ENCODE measurements around the gene TRIM65.

DNA sequence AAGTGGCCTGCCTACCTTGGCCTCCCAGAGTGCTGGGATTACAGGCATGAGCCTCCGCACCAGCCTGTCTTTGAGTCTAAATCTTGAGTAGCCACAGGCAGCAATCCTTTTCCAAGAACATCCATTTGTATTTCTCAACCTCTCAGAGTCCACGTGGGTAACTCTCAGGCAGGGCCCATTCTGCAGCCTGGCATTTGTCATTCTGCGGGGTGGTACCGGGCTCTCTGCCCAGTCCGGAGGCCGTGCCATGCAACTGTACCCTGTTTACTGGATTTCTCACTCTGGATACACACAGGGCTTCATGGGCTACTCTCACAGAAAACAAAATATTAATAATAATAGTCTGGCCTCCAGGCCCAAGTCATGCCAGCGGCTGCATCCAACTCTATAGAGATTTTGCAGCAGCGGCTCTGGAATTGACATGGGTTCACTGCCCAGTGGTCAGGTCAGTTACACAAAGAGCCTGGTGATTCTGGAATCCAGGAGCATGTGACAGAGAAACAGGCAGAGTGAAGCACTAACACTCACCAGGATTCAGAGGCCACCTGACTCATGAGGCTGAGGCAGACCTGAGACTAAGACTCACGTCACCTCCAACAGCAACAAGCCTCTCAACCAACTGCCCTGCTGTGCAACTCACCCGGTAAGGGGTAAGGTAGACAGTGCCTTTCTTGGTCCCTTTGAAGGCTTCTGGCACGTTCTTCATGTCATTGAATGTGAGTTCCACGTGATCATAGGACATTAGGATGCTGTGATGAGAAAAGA, 45.6 kb downstream of the TRIM65 start:
- TF ChIP-seq, protein P1, sequence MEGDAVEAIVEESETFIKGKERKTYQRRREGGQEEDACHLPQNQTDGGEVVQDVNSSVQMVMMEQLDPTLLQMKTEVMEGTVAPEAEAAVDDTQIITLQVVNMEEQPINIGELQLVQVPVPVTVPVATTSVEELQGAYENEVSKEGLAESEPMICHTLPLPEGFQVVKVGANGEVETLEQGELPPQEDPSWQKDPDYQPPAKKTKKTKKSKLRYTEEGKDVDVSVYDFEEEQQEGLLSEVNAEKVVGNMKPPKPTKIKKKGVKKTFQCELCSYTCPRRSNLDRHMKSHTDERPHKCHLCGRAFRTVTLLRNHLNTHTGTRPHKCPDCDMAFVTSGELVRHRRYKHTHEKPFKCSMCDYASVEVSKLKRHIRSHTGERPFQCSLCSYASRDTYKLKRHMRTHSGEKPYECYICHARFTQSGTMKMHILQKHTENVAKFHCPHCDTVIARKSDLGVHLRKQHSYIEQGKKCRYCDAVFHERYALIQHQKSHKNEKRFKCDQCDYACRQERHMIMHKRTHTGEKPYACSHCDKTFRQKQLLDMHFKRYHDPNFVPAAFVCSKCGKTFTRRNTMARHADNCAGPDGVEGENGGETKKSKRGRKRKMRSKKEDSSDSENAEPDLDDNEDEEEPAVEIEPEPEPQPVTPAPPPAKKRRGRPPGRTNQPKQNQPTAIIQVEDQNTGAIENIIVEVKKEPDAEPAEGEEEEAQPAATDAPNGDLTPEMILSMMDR (conservative IDR thresholded peaks at IDR 0.05; ENCODE audit: low read length): no peak
- TF ChIP-seq EZH2phosphoT487 (IDR thresholded peaks at IDR 0.05; ENCODE audit: borderline replicate concordance): no peak

Measured in Loucy (cell line).